Smooth muscle cell (in vitro differentiated cells): ENCODE data around the gene SPATA13. TPM values are rescaled to one million over a fixed set of nuclear protein-coding genes. Genes with fewer than 3 reads are reported as not detected.

Experiments
- DNase-seq: peaks from one replicate; lab custom pipeline; 2025; ENCODE audit not compliant: unreplicated experiment; lab: John Stamatoyannopoulos, UW
- H2AFZ ChIP-seq: fragments of 200-600 bp; sonication (generic); 2 replicates; pipeline ENCODE4 v1.6.0; 2016; ENCODE audit warnings: antibody characterized with exemption, low read depth, mild to moderate bottlenecking
- H3F3A ChIP-seq: fragments of 200-600 bp; sonication (generic); 2 replicates; pipeline ENCODE4 v1.6.0; 2017; ENCODE audit warnings: antibody characterized with exemption, low read depth
- H3K27ac ChIP-seq: fragments of 200-600 bp; sonication (generic); 2 replicates; pipeline ENCODE4 v1.5.1; 2016; ENCODE audit warnings: low read depth, mild to moderate bottlenecking
- H3K27me3 ChIP-seq: fragments of 200-600 bp; sonication (generic); 2 replicates; pipeline ENCODE4 v1.6.1; 2016; ENCODE audit warnings: low read depth, mild to moderate bottlenecking
- H3K36me3 ChIP-seq: fragments of 200-600 bp; sonication (generic); 2 replicates; pipeline ENCODE4 v1.5.1; 2016; ENCODE audit warnings: low read depth
- H3K4me1 ChIP-seq: fragments of 200-600 bp; sonication (generic); 2 replicates; pipeline ENCODE4 v1.5.1; 2016; ENCODE audit warnings: low read depth
- H3K4me2 ChIP-seq: fragments of 200-600 bp; sonication (generic); 2 replicates; pipeline ENCODE4 v1.6.0; 2016; ENCODE audit warnings: mild to moderate bottlenecking
- H3K4me3 ChIP-seq: fragments of 200-600 bp; sonication (generic); 2 replicates; pipeline ENCODE4 v1.5.1; 2016; ENCODE audit warnings: mild to moderate bottlenecking
- H3K79me2 ChIP-seq: fragments of 200-600 bp; sonication (generic); 2 replicates; pipeline ENCODE4 v1.6.0; 2016; ENCODE audit warnings: low read depth, mild to moderate bottlenecking
- H3K9ac ChIP-seq: fragments of 200-600 bp; sonication (generic); 2 replicates; pipeline ENCODE4 v1.6.0; 2016; ENCODE audit warnings: low read depth
- H3K9me3 ChIP-seq: fragments of 200-600 bp; sonication (generic); replicated peaks from 2 replicates; pipeline ENCODE4 v1.5.1; 2016; ENCODE audit warnings: low read depth
- H4K20me1 ChIP-seq: fragments of 200-600 bp; sonication (generic); 2 replicates; pipeline ENCODE4 v1.6.0; 2016; ENCODE audit warnings: low read depth
- WGBS: methylation state at CpG from one replicate; pipeline ENCODE4 v1.1.7; 2016; ENCODE audit warnings: low lambda C conversion rate; 5-methylcytosine and 5-hydroxymethylcytosine counted together
- polyA plus RNA-seq: library from polyadenylated mRNA; unstranded; fragments of >200 nt; fragmentation: Nextera tagmentation; extraction: Ambion mirVana; gene quantifications from 2 replicates; pipeline ENCODE4 v1.2.1, GENCODE V29; 2016
- total RNA-seq: library from RNA; depleted of rRNA; stranded (reverse); fragments of >200 nt; gene quantifications from 2 replicates; pipeline ENCODE4 v1.2.3, GENCODE V29; 2014
- TF ChIP-seq, protein P1 (sequence below): fragments of 200-600 bp; sonication (generic); IDR thresholded peaks from 2 replicates; pipeline ENCODE4 v1.5.1; 2017; ENCODE audit warnings: borderline replicate concordance, mild to moderate bottlenecking, antibody characterized with exemption; ENCODE audit not compliant: insufficient read depth, poor library complexity, severe bottlenecking

SPATA13 gene
- total and polyA plus RNA-seq, 2 experiments from 2014 or later: 7.1 to 16.6 TPM

DNA sequence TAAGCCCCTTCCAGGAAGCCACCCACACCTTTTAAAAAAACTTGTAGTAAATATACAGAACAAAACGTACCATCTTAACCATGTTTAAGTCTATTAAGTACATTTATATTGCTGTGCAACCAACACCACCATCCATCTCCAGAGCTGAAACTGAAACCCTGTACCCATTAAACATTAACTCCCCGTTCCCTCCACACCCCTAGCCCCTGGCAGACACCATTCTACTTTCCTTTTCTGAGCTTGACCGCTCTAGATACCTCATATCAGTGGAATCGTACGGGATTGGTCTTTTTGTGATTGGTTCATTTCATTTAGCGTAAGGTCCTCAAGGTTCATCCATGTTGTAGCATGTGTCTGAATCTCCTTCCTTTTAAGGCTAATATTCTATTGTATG, 13.0 kb upstream of the SPATA13 start:
- Histone ChIP-seq H3K9me3 (no peaks in the 10 kb centered on the region), H3K4me2 (peak overlapping the region; percentile 23), H3K79me2 (no peaks in the 10 kb centered on the region), H4K20me1 (no peaks in the 10 kb centered on the region), H3K9ac (peak overlapping the region; percentile 25), H3K36me3 (no peaks in the 10 kb centered on the region), H3K4me3 (no peak overlapping the region), H3K4me1 (peaks cover 7% of the 10 kb centered on the region), H3K27me3 (no peaks in the 10 kb centered on the region), H3K27ac (peak overlapping the region; percentile 96), H3F3A (no peaks in the 10 kb centered on the region), H2AFZ (no peak overlapping the region)
- TF ChIP-seq, protein P1, sequence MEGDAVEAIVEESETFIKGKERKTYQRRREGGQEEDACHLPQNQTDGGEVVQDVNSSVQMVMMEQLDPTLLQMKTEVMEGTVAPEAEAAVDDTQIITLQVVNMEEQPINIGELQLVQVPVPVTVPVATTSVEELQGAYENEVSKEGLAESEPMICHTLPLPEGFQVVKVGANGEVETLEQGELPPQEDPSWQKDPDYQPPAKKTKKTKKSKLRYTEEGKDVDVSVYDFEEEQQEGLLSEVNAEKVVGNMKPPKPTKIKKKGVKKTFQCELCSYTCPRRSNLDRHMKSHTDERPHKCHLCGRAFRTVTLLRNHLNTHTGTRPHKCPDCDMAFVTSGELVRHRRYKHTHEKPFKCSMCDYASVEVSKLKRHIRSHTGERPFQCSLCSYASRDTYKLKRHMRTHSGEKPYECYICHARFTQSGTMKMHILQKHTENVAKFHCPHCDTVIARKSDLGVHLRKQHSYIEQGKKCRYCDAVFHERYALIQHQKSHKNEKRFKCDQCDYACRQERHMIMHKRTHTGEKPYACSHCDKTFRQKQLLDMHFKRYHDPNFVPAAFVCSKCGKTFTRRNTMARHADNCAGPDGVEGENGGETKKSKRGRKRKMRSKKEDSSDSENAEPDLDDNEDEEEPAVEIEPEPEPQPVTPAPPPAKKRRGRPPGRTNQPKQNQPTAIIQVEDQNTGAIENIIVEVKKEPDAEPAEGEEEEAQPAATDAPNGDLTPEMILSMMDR: no peak
- DNase-seq: no peak
- 89% methylated on average over 6 of the region's 6 CpGs for WGBS

DNA sequence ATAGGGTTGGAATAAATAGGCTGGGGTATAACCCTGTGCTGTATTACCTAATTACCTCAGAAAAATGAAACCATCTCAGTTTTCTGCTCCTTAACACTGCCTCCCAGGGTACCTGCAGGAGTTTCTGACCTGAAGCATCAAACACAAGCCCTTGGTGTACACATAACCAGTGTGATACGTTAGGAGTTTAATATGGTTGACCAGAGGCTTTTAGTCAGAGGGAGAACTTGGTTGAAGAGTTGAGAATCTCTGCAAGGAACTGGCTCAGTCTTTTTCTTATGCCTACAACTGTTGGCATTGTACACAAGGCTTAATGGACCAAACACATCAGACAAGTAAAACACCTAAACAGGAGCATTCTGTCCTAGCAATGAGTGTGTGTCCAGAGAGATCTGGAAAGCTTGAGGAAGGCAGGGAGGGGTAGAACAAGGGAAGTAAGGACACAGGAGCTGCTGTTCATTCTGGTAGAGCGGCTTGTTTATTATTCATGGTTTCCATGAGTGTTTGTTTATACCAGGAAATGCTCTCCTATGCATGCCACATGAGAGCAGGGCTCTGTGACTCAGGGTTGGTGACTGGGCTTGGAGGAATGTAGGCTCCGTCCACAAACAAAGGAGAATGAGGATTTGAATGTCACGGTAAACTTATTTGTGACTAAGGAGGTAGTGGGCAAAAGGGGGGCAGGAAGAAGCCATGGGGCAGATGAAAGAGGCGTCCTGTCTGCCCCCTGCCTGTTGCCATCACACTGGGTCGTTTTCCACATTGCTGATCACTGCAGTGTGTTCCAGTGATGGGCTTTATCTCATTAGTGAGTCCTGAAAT, 11.9 kb upstream of the SPATA13 start:
- Histone ChIP-seq H3K27ac (peak overlapping the region; percentile 96), H2AFZ (no peak overlapping the region), H3K79me2 (no peaks in the 10 kb centered on the region), H3F3A (no peaks in the 10 kb centered on the region), H3K4me3 (no peak overlapping the region), H3K4me2 (peak overlapping the region; percentile 74), H4K20me1 (no peaks in the 10 kb centered on the region), H3K4me1 (peaks cover 7% of the 10 kb centered on the region), H3K9ac (peak overlapping the region; percentile 91), H3K9me3 (no peaks in the 10 kb centered on the region), H3K27me3 (no peaks in the 10 kb centered on the region), H3K36me3 (no peaks in the 10 kb centered on the region)
- peak; percentile 18 for DNase-seq
- WGBS: 8% methylated on average over 6 of the region's 6 CpGs
- TF ChIP-seq, protein P1: no peak

GRCh38 chr13:24149246-24150032, 11.1 kb upstream of the SPATA13 start:
- Histone ChIP-seq H3K9ac (peak overlapping the region; percentile 91), H3K4me3 (no peak overlapping the region), H4K20me1 (no peaks in the 10 kb centered on the region), H3K4me1 (peaks cover 7% of the 10 kb centered on the region), H3K27ac (peak overlapping the region; percentile 96), H3K27me3 (no peaks in the 10 kb centered on the region), H3K9me3 (no peaks in the 10 kb centered on the region), H2AFZ (no peak overlapping the region), H3F3A (no peaks in the 10 kb centered on the region), H3K79me2 (no peaks in the 10 kb centered on the region), H3K4me2 (peak overlapping the region; percentile 62), H3K36me3 (no peaks in the 10 kb centered on the region)
- TF ChIP-seq, protein P1: no peak
- no peak for DNase-seq
- WGBS: 79% methylated on average over 13 of the region's 14 CpGs
